Inflammatory macrophage treated with lipopolysaccharide for 1 hour (primary cell): Measurements from ENCODE around the gene WBP1L.
"Not testable (repeated sequence)": the region's sequence is repeated elsewhere in the genome, so short reads cannot be mapped to it uniquely, and the experiment has no call there.

Experiments used
- DNase-seq, 2 donors: peaks; one replicate each; pipeline ENCODE4 v3.0.0-alpha.2; 2020 to 2022

Gene WBP1L

DNA sequence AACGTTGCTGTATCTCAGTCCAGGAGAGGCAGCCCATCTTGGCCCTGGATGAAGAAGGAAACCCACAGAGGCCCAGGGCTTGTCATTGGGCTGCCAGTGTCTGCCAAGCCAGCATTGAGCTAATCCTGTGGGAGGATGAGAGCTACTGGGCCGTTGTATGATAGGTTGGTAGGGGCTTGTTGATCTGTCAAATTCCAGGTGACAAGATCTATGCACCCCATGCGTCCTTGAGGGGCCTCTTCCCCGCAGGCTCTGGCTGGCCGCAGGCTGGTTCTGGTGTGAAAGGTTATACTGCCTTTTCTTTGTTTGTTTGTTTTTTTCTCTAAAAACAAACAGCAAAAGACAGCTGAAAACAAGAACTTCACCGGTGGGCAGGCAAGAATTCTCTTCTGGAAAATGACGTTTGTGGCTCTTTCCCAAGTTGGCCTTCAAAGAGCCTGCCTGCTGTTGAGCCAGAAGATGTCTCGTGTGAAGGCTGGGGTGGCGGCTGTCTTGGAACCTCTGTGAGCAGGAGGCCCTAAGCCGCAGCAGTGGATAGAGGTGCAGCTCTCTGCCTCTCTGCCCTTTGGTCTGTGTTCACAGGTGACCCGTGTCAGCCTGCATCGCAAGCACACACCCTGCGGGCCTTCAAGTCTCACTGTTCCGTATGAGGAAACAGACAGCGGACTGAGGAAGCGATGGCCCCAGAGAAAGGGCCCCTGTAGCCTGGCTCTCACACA, 70.1 kb downstream of the WBP1L start:
- no peak for DNase-seq

DNA sequence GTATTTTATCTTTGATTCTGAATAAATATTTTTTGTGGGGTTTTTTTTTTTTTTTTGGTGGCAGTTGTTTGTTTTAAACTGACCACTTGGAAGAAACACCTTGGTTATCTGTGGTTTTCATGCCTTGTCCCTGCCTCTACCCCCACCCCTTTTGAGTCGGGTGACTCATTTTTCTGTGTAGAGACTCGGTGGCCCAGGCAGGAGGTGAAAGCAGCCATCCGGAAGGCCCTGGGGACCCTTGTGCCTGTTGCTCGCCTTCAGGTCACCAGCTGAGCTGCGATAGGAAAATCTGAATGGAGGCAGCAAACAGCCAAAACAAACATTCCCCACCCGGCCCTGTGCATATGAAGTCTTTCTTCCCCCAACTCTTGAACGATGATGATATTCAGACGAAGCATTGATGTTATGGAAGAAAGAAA, 70.7 kb downstream of the WBP1L start:
- no peak for DNase-seq

DNA sequence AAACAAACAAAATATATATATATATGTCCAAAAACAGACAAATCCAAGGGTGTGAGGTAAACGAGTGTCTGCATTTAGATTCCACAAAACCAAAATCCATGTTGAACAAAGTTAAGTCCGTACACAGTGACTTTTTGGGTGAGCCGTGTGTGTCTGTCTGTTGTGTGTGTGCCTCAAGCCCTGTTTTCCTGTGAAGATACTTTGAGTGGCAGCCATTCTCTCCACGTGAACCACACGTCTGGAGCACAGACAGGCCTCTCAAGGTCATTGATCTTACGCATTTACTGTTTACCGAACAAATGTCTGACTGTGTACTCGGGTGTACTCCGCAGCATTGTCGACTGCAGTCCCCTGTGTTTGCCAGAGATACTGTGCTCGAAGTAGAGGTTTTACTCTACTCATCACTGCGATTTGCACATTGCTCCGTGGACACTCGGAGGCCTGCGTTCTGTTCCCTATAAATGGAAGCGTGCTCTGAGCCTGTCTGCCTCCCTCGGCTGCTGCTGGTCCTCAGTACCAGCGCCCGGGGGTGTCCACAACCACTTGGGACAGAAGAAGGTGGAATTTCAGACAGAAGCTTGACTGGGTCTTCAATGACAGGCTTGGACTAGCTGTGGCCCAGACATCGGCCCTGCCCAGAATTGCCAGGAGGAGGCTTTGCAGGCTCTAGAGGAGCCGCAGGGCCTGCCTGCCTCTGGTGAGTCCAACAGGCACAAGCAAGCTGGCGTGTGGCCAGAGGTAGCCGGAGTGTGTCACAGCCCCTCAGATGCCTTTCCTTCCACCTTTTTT, 71.3 kb downstream of the WBP1L start:
- DNase-seq = no peak

DNA sequence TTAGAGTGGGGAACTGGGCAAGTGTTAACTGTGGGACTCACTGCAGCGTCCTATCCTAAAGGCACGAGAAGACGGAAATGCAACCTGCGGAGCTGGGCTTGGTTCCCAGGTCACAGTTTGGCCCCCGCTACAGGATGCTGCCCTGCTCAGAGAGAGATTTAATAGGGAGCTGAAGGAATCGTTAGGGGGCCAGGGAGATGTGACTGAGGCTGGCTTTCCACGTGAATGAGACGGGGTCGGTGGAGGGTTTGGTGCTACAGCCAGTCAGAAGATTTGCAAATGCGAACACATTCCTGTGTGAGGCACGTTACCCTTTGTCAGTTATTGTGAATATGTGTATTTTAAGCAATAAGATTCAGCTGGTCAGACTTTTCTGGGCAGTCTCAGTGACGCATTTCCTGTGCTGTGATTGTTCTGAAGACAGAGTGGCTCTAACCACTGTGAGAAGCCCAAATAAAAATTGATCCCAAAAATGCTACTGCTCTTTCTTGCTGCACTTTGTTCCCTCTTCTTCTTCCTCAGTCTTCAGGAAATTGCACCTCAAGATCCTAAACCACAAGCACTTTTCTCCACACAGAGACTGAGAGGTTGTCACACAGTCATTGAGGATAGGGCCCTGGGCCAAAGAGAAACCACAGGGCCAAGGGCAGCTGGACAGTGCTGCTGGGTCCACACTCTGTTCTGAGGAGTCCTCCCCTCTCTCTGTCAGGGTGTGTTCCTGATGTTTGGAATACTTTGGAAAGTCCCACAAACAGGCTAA, 72.2 kb downstream of the WBP1L start:
- DNase-seq = peak; percentile 70 to 74

DNA sequence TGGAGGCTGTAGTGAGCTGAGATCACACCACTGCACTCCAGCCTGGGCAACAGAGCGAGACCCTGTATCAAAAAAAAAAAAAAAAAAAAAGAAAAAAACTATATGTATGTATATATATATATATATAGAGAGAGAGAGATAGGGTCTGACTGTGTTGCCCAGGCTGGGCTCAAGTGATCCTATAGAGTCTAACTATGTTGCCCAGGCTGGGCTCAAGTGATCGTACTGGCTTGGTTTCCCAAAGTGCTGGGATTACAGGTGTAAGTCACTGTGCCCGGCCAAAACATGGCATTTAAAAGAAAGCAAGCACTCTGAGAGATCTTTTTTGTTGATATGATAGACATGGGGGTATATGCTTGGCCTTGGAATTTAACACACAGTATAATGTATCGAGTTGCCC, 73.4 kb downstream of the WBP1L start:
- DNase-seq = no peak

DNA sequence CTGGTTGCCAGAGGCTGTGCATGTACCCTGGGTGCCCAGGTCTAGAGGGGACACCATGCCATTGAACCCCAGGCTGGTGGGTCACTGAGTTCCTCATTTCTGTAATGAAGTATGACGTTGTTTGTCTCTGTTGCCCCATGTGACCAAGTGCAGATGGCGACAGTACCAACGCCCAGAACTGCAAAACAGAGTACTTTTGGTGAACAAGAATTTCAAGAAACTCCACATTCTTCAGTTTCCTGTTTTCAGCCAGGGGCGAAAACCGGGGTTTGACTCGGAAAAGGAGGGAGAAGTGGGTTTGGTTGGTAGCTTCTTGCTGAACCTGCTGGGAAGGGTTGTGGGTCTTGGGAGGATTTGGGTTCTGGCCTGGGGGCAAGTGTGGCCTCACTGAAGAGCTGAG, 75.3 kb downstream of the WBP1L start:
- DNase-seq = peak; percentile 79 to 80

DNA sequence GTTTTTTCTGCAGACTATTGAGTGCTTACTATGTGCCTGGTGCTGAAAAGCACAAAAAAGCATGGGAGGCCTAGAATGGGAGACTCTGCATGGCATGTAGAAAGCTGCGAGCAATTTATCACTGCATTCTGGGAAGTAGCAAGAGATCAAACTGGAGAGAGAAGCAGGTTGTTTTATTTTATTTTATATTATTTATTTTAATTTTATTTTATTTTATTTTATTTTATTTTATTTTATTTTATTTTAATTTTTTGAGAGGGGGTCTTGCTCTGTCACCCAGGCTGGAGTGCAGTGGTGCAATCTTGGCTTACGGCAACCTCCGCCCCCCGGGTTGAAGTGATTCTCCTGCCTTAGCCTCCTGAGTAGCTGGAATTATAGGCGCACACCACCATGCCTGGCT, 76.3 kb downstream of the WBP1L start:
- DNase-seq = not testable (repeated sequence)

DNA sequence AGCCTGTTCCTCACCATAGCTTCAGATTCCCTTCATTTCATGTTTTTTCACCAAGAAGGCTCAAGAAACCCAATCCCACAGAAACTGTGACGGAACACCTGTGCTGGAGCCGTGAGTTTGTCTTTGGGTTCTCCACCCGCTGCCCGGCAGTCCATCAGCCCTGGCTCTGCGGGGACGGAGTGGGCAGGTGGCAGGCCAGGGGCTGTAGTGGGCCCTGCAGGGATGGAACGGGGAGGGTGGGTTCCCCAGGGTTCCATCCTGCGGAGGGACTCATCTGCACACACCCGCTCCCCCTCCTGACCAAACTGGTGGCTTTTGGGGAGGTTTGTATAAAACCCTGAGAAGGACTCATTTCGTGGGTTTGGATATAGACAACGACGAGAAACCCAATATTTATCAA, 78.5 kb downstream of the WBP1L start:
- DNase-seq = no peak

DNA sequence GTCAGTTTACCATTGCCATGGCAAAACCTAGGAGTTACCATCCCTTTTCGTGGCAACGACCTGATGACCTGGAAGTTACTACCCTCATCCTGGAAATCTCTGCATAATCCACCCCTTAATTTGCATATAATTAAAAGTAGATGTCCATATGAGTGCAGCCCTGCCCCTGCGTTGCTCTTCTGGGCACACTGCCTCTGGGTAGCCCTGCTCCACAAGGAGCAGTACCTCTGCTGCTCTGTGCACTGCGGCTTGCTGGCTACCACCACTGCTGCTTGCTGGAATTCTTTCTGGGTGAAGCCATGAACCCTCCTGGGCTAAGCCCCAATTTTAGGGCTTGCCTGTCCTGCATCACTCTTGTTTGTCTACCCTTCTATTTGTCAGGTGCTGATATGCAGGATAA, 80.9 kb downstream of the WBP1L start:
- DNase-seq = no peak

DNA sequence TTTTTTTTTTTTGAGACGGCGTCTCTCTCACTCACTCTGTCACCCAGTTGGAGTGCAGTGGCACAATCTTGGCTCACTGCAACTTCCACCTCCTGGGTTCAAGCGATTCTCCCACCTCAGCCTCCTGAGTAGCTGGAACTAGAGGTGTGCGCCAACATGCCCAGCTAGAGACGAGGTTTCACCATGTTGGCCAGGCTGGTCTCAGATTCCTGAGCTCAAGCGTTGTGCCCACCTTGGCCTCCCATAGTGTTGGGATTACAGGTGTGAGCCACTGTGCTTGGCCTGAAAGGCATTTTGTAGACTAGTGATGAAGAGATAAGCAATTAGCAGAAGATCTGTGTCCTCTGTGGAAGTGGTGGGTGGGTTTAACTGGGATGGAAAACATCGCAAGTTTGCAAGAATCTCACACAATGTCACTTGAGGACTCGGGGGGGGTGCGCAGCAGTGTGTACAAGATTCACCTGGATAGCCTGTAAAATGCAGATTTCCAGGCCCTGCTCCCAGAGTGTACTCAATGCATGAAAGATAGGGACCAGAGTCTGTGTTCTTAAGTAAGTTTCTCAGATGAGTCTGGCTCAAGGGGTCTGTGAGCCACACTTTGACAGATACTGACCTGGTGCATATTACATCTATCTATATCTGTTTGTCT, 82.5 kb downstream of the WBP1L start:
- DNase-seq = no peak

DNA sequence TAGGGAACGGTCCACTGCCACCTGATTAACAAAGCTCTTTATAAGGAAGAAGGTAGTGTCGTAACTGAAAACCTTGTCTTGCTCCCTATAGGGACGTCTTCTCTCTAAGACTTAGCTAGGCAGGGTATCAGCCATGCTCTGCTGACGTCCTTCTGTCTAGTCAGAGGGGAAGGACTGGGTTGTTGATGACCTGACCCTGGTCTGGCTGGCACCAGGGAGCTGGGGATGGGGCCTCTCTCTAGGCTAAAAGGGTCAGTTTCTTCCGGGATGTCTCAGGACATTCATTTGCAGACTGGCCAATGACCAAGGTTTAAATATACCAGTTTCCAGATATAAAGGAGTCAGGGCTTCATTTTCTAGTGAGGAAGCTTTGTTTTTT, 83.8 kb downstream of the WBP1L start:
- DNase-seq = no peak

DNA sequence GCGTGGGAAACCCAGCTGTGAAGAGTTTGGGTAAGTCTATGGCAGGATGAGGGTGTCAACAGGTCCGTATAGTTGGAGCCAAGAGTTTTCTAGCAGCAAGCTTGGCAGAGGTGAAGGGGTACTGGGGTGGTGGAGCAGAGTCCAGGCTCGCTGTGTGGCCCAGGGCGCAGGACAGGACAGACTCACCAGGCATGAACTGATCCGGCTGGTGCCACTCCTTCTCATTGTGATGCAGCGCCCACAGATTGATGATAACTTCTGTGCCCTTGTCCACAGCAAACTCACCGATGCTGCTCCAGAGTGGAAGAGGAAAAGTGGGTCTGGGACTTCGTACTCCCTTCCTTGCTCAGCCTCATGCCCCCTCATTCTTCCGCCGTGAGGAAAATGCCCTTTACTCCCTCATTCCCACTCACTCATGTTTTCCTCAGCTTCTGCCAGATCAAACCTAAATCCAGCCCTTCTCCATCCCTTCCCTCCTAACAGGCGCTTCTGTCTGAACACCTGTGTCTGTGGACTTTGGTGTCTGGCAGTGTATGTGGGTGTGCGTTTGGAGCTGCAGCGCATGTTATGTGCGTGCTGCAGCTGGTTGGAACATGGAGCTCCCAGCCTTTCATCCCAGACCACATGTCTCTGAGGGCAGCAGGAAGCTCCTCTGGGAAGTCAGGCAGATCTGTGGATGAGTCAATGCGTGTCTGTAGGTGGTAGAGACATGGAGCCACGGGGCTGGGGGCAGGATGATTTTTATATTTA, 87.7 kb downstream of the WBP1L start:
- DNase-seq = no peak

DNA sequence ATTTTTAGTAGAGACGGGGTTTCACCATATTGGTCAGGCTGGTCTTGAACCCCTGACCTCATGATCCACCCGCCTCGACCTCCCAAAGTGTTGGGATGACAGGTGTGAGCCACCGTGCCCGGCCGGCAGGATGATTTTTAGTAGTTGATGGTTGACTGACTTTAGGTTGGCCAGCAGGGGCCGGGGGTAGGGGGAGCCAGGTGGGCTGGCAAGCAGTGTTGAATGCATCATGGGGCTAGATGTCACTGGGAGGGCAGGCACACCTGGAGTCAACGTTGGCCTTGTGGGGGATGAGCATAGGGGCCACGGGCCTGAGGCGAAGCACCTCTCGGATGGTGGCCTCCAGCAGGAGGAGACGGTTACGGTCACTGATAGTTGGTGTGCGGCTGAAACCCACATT, 88.5 kb downstream of the WBP1L start:
- DNase-seq = no peak

DNA sequence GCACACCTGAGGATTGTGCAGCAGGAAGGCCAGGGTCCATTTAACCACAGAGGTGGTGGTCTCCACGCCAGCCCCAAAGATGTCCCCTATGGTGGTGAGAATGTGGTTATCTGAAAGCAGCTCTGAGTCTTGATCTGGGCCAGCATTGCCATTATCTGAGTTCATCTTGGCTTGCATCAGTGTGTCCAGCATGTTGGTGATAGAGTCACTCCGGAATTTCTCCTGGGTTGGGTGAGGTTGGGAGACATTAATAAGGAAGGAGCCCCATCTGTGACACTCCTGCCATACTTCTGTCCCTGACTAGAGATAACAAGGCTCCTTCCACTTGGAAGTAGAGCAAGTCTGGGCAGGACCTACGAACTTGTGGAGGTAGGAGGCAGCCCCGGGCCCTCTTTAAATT, 89.2 kb downstream of the WBP1L start:
- peak in 1 of 2 donors; percentile 25 for DNase-seq

DNA sequence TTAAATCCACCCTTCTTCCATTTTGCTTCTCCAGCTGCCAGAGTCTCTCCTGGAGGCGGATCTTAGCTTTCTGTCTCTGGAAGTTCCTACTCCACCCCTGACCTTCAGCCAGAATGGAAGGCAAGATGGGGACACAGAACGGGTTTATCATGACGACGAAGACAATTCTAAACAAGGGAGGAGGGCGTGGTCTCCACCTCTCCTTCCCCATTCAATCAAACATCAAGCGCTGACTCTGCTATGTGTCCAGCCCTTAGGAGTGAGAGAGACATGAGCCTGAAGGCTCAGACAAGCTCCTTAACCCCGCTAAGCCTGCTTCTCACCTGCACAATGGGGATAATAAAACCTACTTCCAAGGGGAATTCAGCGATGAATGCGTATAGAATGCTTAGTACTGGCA, 90.4 kb downstream of the WBP1L start:
- DNase-seq = no peak

DNA sequence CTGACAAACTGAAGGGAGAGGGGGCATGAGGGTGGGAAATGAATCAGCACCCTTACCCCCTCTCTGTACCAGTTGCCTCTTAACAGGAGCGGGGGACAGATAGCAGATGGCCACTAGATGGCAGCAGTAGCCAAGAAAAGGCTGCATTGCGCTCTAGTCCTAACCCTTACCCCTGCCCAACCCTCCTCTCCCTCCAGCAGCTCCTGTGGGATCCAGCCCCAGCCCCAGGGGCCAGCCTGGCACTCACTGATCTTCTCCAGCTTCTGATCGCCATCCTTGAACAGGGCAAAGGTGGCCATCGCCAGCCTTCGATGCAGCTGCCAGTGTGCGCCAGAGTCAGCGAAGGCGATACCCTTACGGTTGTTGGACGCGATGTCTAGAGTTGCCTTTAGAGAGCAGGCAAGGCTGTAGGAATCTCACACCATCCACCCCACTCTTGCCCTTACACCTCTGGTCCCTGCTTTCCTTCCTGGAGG, 91.3 kb downstream of the WBP1L start:
- peak; percentile 49 to 93 for DNase-seq

DNA sequence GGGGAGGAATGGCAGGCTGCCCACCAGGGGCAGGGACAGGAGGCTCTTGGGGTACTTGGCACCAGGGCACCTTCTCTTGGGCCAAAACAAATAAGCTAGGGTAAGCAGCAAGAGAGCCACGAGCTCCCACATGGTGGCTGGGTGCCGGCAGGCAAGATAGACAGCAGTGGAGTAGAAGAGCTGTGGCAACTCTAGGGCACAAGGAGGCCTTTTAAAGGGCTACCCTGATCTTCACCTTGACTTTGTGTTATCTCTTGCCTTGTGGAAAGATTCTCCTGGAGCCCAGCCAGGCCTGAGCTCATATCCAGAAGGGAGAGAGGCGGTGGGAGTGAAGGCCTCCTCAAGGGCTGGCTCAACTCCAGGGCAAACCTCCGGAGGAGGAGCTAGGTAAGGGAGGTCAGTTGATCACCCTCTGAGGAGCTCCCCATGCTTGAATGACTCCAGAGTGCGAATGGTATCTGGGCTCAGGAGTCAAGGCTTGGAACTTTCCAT, 93.5 kb downstream of the WBP1L start, which contains the start of gene CYP17A1:
TSS of gene CYP17A1 (minus strand) at position 184 of the 492 bp plus-strand sequence. CDS start at position 132, 52 bp downstream.
- DNase-seq = peak in 1 of 2 donors; percentile 27

DNA sequence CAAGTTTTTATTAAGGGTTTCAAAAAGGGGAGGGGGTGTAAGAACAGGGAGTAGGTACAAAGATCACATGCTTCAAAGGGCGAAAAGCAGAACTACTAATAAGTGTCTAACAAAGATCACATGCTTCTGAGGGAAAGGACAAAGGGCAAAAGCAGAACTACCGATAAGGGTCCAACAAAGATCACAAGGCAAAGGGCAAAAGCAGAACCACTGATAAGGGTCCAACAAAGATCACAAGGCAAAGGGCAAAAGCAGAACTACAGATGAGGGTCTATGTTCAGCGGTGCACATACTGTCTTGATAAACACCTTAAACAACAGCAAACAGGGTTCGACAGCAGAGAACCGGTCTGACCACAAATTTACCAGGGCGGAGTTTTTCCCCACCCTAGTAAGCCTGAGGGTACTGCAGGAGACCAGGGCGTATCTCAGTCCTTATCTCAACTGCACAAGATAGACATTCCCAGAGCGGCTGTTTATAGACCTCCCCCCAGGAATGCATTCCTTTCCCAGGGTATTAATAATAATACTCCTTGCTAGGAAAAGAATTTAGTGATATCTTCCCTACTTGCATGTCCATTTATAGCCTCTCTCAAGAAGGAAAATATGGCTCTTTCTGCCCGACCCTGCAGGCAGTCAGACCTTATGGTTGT, 94.7 kb downstream of the WBP1L start:
- not testable (repeated sequence) for DNase-seq

DNA sequence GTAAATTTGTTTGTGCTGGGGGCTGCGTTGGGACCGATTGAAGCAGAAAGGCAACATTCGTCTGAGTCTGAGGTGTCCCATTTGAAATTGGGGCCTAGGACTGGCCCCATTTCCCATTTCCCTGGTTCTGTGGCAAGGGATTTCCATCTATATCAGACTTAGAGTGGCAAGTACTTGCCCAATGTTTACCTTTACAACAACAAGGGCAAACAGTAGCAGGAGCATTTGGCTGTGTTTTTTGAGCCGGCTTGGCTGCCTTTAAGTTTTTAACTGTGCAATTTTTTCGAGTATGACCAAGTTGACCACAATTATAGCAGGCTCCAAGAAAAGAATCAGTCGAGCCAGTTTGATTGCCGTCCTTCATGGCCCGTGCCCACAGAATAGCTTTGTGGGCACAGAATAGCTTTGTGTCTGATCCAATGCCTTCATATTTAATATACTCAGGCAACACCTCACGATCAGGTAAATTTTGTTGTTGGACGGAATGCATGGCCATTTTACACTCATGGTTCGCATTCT, 98.1 kb downstream of the WBP1L start:
- no peak for DNase-seq

DNA sequence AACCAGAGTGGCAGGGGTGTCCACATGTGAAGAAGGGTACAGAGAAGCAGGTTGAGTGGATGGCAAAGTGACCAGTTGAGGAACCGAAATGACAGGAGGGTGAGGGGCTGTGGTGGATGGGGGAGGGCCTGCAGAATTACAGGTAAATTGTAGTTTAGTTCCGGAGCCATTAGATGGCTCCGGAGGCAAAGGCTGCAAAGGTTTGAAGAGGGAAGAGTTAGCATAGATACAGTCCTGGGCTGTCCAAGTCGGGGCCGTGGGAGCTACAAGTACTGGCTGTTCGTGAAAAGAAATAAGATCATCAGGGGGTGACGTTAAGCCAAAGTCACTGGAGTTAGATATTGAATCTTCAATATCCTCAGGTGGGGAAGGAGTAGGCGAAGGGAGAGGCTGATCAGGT, 99.4 kb downstream of the WBP1L start:
- DNase-seq = not testable (repeated sequence)

DNA sequence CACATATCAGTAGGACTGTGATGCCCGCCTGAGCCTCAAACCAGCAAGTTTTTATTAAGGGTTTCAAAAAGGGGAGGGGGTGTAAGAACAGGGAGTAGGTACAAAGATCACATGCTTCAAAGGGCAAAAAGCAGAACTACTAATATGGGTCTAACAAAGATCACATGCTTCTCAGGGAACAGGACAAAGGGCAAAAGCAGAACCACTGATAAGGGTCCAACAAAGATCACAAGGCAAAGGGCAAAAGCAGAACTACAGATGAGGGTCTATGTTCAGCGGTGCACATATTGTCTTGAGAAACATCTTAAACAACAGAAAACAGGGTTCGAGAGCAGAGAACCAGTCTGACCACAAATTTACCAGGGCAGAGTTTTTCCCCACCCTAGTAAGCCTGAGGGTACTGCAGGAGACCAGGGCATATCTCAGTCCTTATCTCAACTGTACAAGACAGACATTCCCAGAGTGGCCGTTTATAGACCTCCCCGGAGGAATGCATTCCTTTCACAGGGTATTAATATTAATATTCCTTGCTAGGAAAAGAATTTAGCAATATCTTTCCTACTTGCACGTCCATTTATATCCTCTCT, 100.5 kb downstream of the WBP1L start:
- DNase-seq = not testable (repeated sequence)
